NCI-H1930 (cell line): ENCODE data around the gene FASTKD1.
"Not testable (repeated sequence)": the region's sequence is repeated elsewhere in the genome, so short reads cannot be mapped to it uniquely, and the experiment has no call there.

Experiments used
- DNase-seq, 2 experiments: peaks; one replicate each; lab custom pipeline; 2025; lab: John Stamatoyannopoulos, UW

Gene FASTKD1

DNA sequence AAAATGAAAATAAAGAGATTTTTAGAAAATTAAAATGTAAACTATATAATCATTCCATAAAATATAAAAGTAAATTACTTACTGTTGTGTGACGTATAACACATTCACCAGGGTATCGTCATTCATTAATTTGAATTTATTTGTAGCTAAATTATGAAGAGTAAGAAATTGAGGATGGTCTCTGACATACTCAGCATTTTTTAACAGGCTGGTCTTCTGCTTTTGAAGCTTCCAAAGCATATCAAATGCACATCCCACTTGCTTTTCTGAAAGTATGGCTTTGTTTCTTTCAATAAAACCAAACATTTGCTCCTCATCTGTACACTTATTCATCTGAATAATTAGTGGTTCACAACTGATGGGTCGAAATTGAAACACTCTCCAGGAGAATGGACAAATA, 2.1 kb downstream of the FASTKD1 start:
- no peak for DNase-seq

DNA sequence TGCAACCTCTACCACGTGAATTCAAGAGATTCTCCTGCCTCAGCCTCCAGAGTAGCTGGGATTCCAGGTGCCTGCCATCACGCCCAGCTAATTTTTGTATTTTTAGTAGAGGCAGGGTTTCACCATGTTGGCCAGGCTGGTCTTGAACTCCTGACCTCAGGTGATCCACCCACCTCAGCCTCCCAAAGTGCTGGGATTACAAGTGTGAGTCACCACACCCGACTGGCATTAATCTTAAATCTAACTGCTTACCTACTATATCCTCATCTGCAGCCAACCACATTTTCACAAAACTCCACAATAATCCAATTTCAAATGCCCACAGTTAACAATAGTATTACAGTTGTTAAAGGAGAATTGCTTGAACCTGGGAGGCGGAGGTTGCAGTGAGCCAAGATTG, 2.9 kb downstream of the FASTKD1 start:
- not testable (repeated sequence) for DNase-seq

DNA sequence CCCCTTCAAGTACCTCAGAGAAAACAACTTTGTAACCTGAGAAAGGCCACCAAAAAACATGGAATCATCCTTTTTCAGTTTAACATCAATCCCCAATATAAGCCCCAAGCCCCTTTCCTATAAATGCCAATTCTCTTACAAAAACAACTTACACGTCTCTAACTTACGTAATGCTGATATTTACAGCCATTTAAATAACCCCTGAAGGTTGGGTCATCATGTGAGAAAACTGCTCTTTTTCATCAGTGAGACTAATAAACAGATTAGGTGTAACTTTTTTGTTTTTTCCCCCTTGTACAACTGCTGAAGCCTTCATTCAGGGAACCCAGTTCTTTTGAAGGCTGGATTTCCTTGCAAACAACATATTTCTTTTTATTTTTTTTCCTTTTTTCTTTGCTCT, 3.7 kb downstream of the FASTKD1 start:
- DNase-seq: no peak

DNA sequence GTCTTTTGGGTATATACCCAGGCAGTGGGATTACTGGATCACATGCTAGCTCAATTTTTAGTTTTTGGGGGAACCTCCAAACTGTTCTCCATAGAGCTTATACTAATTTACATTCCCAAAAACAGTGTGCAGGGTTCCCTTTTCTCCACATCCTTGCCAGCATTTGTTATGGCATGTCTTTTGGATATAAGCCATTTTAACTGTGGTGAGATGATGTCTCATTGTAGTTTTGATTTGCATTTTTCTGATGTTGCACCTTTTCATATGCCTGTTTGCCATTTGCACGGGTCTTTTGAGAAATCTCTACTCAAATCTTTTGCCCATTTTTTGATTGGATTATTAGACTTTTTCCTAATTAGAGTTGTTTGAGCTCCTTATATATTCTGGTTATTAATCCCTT, 8.0 kb downstream of the FASTKD1 start:
- no peak for DNase-seq

DNA sequence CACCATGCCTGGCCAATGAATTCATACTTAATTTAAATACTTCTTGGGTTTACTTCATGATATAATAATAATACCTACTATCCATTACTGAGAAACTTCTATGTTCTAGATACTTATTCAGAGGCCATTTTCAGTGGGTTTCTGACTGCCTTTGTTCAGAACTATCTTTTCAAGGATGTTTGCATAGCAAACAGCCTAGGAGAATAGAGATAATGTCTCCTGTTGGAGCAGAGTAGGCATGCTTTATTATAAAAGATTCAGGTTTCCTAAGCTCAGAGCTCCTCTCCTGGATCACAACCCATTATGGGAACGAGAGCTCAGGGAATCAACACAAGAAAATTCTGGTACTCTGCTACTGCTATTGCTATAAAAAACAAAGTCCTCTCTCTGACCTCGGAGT, 11.1 kb downstream of the FASTKD1 start:
- no peak for DNase-seq

DNA sequence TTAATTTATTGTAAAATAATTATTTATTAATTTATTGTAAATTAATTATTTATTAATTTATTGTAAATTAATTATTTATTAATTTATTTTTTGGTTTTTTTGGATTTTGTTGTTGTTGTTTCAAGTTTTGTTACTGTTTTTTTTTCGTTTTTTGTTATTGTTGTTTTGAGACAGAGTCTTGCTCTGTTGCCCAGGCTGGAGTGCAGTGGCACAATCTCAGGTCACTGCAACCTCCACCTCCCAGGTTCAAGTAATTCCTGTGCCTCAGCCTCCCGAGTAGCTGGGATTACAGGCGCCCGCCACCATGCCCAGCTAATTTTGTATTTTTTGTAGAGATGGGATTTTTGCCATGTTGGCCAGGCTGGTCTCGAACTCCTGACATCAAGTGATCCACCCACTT, 11.6 kb downstream of the FASTKD1 start:
- DNase-seq: not testable (repeated sequence)

DNA sequence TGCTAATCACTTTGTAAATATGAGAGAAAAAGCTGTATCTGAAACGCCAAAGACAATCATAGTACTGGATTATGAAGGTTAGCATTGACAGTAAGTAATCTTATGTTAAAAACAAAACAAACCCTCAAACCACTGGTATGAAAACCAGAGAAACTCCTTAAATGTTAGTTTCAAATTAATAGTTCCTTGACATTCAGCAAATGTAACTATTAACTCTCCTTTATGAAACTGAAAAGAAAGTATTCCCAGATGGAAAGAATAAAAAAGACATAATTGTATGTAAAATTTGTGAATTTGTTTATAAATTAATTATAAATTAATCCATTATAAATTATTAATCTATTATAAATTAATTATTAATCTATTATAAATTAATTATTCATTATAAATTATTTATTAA, 12.3 kb downstream of the FASTKD1 start:
- no peak for DNase-seq

DNA sequence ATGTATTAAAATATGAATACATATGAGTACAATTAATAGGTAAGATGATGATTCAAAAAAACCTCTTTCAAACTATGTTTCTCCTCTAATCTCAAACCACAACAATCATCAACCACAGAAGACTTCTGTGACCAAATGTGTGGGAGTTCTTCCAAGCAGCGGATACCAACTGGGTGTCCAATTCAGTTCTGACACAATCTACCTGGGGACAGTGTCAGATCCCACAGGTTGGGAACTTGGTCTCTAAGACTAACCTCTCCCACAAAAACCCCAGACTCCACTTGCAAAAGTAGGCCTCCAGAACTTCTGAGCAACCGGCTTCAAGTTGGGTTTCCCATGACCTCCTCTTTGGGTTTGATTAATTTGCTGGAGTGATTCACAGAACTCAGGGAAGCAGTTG, 26.9 kb downstream of the FASTKD1 start:
- DNase-seq: no peak

DNA sequence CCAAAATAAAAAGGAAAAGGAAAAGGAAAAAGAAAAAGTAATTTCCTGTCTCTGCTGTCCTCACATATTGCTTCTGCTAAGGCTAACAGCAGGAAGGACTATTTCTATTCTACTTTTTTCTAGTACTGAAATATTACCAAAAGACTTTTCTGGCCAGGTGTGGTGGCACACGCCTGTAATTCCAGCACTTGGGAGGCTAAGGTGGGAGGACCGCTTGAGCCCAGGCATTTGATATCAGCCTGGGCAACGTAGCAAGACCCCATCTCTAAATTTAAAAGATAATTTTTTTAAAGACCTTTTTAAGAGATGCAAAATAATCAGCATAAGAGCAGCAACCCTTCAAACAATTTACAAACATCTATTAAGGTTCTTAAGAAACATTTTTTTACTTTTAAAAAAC, 31.2 kb downstream of the FASTKD1 start:
- DNase-seq: no peak

DNA sequence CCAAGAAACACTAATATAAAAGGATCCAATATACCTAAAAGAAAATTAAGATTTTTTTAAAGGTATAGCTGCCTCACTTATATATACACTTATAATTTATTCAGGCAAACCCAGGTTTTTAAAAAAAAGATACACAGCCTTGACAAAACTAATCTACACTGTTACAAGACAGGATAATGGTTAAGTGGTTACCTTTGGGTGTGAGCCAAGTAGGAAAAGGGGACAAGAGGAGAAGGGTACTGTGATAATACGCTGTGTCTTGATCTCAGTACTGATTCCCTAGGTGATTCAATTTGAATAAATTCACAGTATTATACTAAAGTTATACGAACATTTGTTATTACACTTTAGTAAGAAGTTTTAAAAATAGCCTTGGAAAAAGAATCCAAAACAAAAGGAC, 33.5 kb downstream of the FASTKD1 start:
- DNase-seq: no peak

DNA sequence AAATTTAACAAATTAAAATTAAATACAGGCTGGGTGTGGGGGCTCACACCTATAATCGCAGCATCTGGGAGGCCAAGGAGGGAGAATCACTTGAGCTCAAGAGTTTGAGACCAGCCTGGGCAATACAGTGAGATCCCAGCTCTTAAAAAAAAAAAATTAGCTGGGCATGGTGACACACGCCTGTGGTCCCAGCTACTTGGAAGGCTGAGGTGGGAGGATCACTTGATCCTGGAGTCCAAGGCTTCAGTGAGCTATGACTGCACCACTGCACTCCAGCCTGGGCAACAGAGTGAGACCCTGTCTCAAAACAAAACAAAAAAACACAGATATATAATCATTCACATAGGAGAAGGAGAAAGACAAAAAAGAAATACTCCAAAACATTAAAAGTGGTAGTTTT, 34.2 kb downstream of the FASTKD1 start:
- not testable (repeated sequence) for DNase-seq

DNA sequence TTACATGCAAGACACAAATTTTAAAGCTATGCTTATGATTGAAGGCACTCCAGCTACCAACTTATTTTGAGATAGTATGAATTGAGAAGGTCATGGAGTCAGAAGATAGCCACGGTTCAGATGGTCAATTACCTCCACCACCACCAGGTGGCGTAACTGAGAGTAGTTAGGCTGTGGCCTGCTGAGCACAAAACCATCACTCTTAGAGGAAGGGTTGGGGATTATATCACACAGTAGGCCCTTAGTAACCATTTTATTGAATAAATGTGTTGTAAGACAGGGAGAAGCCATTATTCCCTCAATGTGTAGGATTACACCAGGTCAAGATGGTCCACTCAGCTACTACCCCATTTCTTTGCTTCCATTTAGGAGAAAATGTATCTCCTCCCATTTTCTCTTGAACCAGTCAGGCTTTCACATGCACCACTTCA, 45.4 kb downstream of the FASTKD1 start:
- peak; percentile 20 to 39 for DNase-seq

DNA sequence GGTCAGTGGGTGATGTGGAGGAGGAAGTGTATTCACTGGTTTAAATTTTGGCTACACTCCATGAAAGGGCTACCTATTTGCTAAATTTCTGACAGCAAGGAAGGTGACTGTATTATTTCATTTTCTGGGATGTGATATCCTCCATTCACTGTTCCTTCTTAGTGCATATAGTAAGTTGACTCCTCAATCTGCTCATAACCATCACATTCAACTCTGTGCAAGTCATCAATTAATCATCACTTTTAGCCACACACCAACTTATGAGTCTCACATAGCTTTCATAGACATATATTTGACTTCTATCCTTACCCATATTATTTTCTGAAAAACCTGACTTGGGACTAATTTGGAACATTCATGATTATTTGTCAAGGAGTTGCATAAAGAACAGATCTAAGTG, 47.2 kb downstream of the FASTKD1 start:
- no peak for DNase-seq

DNA sequence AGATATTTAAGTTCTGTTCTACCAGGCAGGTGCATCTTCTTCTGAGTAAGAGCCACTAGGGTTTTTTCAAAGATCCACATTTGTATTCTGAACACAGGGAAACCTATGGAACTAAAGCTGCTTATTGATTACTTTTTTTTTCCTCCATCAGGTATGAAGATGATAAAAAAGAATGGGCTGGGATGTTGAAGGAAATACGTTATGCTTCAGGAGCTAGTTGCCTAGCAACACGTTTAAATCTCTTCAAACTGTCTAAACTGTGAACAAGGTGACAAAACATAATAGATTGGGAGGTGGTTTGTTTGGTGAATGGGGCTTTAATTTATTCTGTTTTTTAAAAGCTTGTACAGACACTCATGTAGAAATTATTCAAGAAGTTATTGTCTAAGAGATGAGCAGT, 48.2 kb downstream of the FASTKD1 start:
- no peak for DNase-seq

DNA sequence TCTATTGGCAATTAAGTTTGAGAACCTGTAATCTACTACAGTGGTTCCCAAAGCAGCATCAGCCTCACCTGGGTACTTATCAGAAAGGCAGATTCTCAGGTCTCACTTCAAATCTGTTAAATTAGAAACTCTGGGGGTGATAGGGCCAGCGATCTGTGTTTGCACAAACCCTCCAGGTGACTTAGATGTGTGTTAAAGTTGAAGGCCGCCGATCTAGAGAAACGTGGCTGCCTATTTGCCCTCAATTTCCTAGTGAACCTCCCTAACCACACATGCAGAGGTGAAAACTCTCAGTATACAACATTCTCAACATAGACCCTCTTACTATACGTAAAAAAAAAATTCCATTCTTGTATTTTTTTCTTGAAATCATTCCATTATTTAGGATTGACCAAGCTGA, 50.0 kb downstream of the FASTKD1 start:
- no peak for DNase-seq

DNA sequence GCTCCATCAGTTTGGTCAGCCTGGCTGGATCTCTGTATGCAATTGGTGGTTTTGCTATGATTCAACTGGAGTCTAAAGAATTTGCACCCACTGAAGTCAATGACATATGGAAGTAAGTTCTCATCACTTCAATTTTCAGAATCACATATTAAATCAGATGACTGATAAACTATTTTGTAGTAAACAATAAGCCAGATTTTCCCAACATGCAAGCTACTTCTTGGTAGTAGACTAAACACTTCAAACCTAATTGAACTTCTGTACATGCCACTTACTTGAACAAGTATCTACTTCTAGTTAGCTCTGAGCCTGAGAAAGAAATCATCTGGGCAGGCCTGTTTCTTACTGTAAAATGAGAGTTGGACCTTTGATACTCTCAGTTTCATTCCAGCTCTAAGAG, 52.8 kb downstream of the FASTKD1 start:
- no peak for DNase-seq

DNA sequence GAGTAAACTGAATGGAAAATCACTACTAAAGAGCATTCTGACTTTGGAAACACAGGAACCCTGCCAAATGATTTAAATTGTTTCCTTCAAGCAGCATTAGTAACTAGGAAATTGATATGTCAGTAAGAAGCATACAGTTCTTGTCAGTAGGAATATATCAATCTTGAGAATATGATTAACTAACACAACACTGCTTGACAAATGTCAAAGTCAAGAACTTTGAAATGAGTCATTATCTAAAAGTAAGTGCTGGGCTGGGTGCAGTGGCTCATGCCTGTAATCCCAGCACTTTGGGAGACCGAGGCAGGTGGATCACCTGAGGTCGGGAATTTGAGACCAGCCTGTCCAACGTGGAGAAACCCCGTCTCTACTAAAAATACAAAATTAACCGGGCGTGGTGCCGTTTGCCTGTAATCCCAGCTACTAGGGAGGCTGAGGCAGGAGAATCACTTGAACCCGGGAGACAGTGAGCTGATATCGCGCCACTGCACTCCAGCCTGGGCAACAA, 57.1 kb downstream of the FASTKD1 start:
- not testable (repeated sequence) for DNase-seq

DNA sequence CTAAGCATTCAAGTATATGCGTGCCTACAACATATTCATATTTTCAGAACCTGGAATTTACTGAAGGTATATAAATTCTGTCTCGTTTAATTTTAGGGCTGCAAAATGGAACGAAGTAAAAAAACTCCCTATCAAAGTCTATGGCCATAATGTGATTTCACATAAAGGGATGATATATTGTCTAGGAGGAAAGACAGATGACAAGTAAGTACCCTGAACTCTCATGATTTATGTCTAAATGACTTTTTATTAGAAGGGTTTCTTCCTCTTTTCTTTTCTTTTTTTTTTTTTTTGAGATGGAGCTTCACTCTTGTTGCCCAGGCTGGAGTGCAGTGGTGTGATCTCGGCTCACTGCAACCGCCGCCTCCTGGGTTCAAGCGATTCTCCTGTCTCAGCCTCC, 58.9 kb downstream of the FASTKD1 start:
- DNase-seq: not testable (repeated sequence)

DNA sequence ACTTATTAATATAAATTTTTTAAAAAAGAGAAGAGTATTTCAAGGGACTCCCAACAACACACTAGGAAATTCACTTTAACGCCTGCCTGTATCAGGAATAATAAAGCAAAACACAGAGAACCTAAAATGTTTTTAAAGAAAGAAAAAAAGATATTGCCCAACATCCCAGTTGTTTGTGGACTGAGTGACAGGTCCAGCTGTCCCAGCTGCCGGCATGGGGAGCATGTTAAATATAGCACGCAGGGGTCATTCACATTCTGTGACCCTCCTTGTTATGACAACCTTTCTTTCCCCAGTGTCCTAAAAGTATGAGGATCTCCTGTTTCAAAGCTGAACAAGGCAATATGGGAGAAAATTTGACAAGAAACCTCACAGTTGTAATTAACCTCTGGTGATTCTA, 59.7 kb downstream of the FASTKD1 start:
- DNase-seq: no peak

DNA sequence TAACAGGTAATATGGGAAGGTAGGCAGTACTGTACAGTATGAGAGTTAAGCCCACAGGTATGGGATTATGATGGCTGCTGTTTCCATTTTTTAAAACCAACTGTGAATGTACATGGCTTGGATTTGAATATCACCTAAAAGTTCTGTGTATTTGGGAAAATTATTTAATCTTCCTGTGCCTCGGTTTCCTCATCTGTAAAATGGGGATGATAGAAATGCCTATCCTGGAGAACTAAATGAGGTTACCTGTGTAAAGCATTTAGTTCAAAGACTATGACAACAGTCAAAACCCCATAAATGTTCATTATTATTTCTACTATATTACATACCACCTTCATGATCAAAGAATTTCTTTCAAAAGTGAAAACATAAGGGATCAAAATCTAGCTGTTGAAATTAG, 60.6 kb downstream of the FASTKD1 start:
- no peak for DNase-seq

DNA sequence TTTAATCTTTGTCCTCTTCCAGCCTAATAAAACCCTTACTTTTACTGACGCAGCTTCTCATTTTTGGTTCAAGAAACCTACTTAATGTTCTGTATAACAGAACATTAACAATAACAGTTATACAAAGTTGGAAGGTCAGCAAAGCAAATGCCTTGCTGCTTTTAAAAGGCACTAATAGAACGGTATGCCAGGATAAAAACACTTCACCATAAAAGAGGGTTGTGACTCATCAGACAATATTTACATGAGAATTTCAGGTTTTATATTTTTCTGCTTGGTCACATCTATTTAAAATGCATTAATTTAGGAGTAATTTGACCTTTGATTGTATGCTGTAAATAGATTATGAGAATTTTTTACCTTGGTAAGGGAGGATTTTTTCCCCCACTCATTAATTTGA, 61.1 kb downstream of the FASTKD1 start:
- no peak for DNase-seq

DNA sequence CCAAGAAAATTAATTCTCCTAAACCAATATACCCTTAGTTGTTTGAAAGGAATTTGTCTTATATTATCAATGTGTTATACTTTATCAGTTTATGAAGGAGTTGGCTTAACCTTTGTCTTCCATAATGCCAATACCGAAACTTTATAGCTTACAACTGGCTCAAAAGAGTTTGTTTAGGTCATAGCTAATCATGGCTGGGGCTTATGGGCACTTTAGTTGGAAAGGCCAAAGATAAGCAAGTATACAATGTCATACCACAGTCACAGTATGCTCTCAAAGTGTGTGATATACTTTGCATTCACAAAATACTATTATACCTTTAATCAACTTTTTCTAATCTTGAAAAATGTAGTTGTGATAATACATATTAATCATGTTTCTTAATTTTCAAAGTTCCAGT, 61.8 kb downstream of the FASTKD1 start:
- DNase-seq: no peak

DNA sequence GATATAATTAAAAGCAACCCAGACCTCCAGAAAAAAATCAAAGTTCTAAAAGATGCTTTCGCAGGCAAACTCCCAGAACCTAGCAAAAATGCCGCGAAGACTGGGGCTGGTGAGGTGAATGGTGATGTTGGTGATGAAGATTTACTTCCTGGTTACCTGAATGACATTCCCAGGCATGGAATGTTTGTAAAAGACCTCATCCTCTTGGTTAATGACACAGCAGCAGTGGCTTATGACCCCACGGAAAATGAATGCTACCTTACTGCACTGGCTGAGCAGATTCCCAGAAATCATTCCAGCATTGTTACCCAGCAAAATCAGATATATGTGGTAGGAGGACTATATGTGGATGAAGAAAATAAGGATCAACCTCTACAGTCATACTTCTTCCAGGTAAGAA, 63.2 kb downstream of the FASTKD1 start:
- DNase-seq: no peak

DNA sequence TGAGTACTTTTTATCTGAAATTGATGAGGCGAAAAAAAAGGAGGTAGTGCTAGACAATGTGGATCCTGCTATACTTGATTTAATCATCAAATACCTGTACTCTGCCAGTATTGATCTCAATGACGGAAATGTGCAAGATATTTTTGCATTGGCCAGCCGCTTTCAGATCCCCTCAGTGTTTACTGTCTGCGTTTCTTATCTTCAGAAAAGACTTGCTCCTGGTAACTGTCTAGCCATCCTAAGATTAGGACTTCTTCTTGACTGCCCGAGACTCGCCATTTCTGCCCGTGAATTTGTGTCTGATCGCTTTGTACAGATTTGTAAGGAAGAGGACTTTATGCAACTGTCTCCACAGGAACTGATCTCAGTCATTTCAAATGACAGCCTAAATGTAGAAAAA, 63.7 kb downstream of the FASTKD1 start:
- DNase-seq: no peak

DNA sequence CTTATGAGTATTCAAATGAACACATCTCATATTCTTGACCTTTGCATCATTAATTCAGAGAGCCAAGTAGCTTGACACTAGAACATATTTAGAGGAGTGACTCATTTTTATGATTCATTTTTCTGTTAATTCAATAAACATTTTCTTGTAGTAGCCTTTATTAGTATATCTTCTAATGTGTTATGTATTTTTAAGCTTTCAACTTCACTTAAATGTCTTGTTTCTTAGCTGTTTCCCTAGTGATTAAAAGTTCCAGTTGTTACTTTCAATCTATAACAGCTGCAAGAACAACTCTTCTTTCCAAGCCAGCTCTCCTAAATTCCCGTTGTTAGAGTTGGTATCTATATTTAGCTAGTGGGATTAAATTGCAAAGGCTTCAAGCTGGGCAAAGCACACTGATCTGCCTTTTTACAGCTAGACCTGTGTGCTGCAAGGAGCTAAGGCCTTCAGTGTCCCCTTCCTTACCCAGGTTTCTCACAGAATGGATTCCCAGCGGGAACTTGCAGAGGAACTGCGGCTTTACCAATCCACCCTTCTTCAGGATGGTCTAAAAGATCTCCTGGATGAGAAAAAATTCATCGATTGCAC, 64.3 kb downstream of the FASTKD1 start, which contains the start of gene KLHL41:
Gene KLHL41, plus strand, starts transcription at position 405 of the 588 bp plus-strand sequence. Its CDS starts 77 bp downstream, at position 482.
- DNase-seq: no peak
